Gastroesophageal sphincter (tissue), 3 donors: ENCODE results near the gene STN1.

Experiments used
- CTCF ChIP-seq, 4 experiments: fragments of 200-600 bp in 2 of 4; fragments of 450-650 bp in 2 of 4; sonication (generic) in 1 of 4; IDR thresholded peaks; one replicate each; pipeline ENCODE4 v1.5.1; 2017 to 2019; ENCODE audit warnings: antibody characterized with exemption in 4 of 4, mild to moderate bottlenecking in 2 of 4, moderate library complexity in 2 of 4
- EP300 ChIP-seq: sonication (generic); formaldehyde crosslinking; IDR thresholded peaks from one replicate; pipeline ENCODE4 v1.6.1; 2017; ENCODE audit warnings: antibody characterized with exemption, mild to moderate bottlenecking
- POLR2A ChIP-seq, 2 donors: fragments of 450-650 bp; IDR thresholded peaks; one replicate each; pipeline ENCODE4 v1.6.1; 2017; ENCODE audit warnings: antibody characterized with exemption in 2 of 2, mild to moderate bottlenecking in 2 of 2, moderate library complexity in 1 of 2
- POLR2AphosphoS5 ChIP-seq: sonication (generic); formaldehyde crosslinking; IDR thresholded peaks from one replicate; pipeline ENCODE4 v1.6.1; 2017; ENCODE audit warnings: antibody characterized with exemption

DNA sequence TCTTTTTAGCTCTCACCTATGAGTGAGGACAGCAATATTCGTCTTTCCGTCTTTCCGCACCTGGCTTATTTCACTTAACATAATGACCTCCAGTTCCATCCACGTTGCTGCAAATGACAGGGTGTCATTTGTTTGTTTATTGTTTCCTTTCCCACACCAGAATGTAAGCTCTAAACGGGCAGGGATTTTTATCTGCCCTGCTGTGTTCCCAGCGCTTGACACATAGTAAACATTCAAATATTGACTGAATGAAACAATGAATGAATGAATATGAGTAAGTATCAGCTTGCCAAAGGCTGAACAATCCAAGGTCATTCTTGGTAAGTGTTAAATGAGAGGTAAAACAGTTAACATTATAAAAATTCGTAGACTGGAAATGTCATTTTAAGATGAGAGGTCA is 75.4 kb downstream of the STN1 start:
- TF ChIP-seq POLR2A (IDR thresholded peaks at IDR 0.05) (no peak), CTCF (IDR thresholded peaks at IDR 0.05) (no peak), POLR2AphosphoS5 (no peak), EP300 (no peak)
